ENCODE measurements around the gene FOXD4.
"Not testable (repeated sequence)": the region's sequence is repeated elsewhere in the genome, so short reads cannot be mapped to it uniquely, and the experiment has no call there.

DNA sequence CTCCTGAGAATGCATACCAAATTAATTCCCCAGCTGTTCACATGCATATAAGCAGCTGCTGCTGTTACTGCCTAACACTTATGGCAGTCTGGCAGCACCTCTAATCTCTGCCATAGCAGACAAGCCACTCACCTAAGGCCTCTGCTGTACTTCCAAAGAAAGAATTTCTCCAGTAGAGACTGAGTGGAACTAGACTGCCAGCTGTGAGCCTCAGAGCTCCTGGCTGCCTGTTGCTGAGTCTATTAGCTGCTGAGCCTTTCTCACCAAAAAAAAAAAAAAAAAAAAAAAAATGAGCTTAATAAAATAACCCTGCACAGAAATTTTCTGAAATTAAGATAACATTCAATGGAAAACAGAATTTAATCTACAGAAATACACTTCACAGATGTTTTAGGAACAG lies 33.0 kb upstream of the FOXD4 start:
- not testable (repeated sequence) for TF ChIP-seq EZH2 (IDR thresholded peaks at IDR 0.05); POLR2AphosphoS5 (IDR thresholded peaks at IDR 0.05; ENCODE audit: borderline replicate concordance, low read depth, low read length)
